BJ (cell line): Measurements from ENCODE around the gene UMAD1. TPM values are rescaled to one million over a fixed set of nuclear protein-coding genes. Genes with fewer than 3 reads are reported as not detected.

Experiments used
- CTCF ChIA-PET: fragments of 350-600 bp; formaldehyde crosslinking; extraction: SDS; loops from one replicate; lab custom pipeline; 2021; ENCODE audit warnings: antibody characterized with exemption, inconsistent platforms; lab: Yijun Ruan, JAX
- POLR2A ChIA-PET: fragments of 300-600 bp; sonication (Branson Sonifier 250); formaldehyde crosslinking; extraction: SDS; loops from one replicate; lab custom pipeline; 2021; ENCODE audit warnings: antibody characterized with exemption; lab: Charles Lee
- DNase-seq: peaks from one replicate; pipeline ENCODE4 v3.0.0-alpha.2; 2011; ENCODE audit warnings: low read depth
- H3K27me3 ChIP-seq: 2 replicates; pipeline ENCODE4 v1.6.0; 2011; ENCODE audit warnings: low read length; ENCODE audit not compliant: control insufficient read depth, insufficient read depth
- H3K36me3 ChIP-seq: 2 replicates; pipeline ENCODE4 v1.5.1; 2011; ENCODE audit warnings: low read length; ENCODE audit not compliant: control insufficient read depth, insufficient read depth
- H3K4me3 ChIP-seq: 2 replicates; pipeline ENCODE4 v1.5.1; 2011; ENCODE audit warnings: low read depth, mild to moderate bottlenecking, control low read depth, low read length
- CTCF ChIP-seq: IDR thresholded peaks from 2 replicates; pipeline ENCODE4 v1.5.1; 2011; ENCODE audit warnings: low read depth, mild to moderate bottlenecking, control low read depth, inconsistent platforms, low read length, moderate library complexity; ENCODE audit not compliant: insufficient read depth
- polyA plus RNA-seq: library from polyadenylated mRNA; depleted of rRNA; stranded (reverse); fragments of >200 nt; gene quantifications from 2 replicates; pipeline ENCODE4 v1.2.3, GENCODE V29; 2011

Gene UMAD1
- polyA plus RNA-seq, 1 experiment = 10.1 TPM

- Histone ChIP-seq H3K27me3 (no peaks in the 10 kb centered on the region), H3K36me3 (no peaks in the 10 kb centered on the region), H3K4me3 (peak overlapping the region; percentile 55)
- CTCF ChIA-PET = no interaction called here
- no peak for DNase-seq
- no peak for TF ChIP-seq CTCF
- POLR2A ChIA-PET = interaction anchor here (0.6 kb wide), 1 partner anchor 45 kb away, joined by 4 read pairs; no protein-coding TSS in a partner anchor
Observed at GRCh38 chr7:7639847-7640220, 718 bp upstream of the UMAD1 start.

GRCh38 chr7:7641129-7641663 is 644 bp downstream of the UMAD1 start:
- no peak for TF ChIP-seq CTCF
- Histone ChIP-seq H3K36me3 (no peaks in the 10 kb centered on the region), H3K27me3 (no peaks in the 10 kb centered on the region), H3K4me3 (peak overlapping the region; percentile 80)
- CTCF ChIA-PET = interaction anchor here (0.6 to 0.8 kb wide), 2 partner anchors 121 to 215 kb away, joined by 3 read pairs; no protein-coding TSS in a partner anchor
- POLR2A ChIA-PET = no interaction called here
- DNase-seq = no peak

GRCh38 chr7:7642081-7642480 is 1.5 kb downstream of the UMAD1 start:
- no peak for TF ChIP-seq CTCF
- ChIA-PET CTCF (interaction anchor here (0.6 to 1.2 kb wide), 5 partner anchors 32 to 216 kb away, joined by 3 to 4 read pairs (median 3); no protein-coding TSS in a partner anchor), POLR2A (no interaction called here)
- no peak overlapping the region for H3K4me3 ChIP-seq
- H3K27me3 ChIP-seq = no peaks in the 10 kb centered on the region
- no peak for DNase-seq
- H3K36me3 ChIP-seq = no peaks in the 10 kb centered on the region

- DNase-seq = no peak
- ChIA-PET POLR2A (interaction anchor here (0.6 kb wide), 1 partner anchor 667 kb away, joined by 3 read pairs; no protein-coding TSS in a partner anchor), CTCF (interaction anchor here (0.9 to 1.1 kb wide), 2 partner anchors 115 to 250 kb away, joined by 3 read pairs; no protein-coding TSS in a partner anchor)
- Histone ChIP-seq H3K4me3 (no peak overlapping the region), H3K36me3 (no peaks in the 10 kb centered on the region), H3K27me3 (no peaks in the 10 kb centered on the region)
- no peak for TF ChIP-seq CTCF
Observed at GRCh38 chr7:7647495-7648036, 7.0 kb downstream of the UMAD1 start.

- H3K4me3 ChIP-seq = no peak overlapping the region
- no peak for DNase-seq
- ChIA-PET POLR2A (no interaction called here), CTCF (interaction anchor here (1.9 kb wide), 1 partner anchor 73 kb away, joined by 3 read pairs; no protein-coding TSS in a partner anchor)
- no peak for TF ChIP-seq CTCF
- no peaks in the 10 kb centered on the region for H3K36me3 ChIP-seq
- no peaks in the 10 kb centered on the region for H3K27me3 ChIP-seq
Observed at GRCh38 chr7:7650682-7651206, 10.2 kb downstream of the UMAD1 start.
